Fibroblast of skin of left biceps (primary cell): ENCODE measurements around the gene C19orf33.

Experiments
- DNase-seq, 2 experiments: peaks; one replicate each; pipeline ENCODE4 v3.0.0-alpha.2; 2013; ENCODE audit warnings: low read depth in 2 of 2

C19orf33 gene

DNA sequence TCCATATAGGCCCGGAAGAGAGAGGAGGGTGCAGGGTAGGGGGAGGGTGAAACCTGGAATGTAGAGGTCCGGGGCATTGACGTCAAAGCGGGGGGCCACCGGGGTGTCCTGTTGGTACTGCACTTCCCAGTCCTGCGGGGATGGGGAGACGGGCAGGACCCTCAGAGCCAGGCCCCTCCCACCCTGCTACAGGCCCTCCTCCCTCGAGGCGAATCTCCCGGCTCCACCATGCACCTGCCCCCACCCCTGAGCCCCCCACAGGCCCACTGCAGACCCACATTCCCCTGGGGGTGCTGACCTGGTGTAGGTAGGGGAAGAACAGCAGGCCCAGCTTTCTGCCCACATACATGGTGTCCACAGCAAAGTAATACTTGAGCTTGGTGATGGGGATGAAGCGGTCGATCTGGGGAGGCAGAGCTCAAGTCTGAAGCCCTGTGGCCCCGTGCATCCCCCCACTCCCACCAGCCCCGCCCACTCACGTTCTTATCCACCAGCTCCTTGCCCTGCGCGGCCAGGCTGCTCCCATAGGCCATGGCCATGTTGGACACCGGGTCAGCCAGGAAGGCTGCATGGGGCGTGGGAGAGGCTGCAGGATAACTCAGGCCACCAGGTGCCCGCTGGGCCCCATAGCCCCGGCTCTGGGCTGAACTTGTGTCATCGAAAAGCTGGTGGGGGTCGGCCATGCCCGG is 5.0 kb downstream of the C19orf33 start:
- no peak for DNase-seq

DNA sequence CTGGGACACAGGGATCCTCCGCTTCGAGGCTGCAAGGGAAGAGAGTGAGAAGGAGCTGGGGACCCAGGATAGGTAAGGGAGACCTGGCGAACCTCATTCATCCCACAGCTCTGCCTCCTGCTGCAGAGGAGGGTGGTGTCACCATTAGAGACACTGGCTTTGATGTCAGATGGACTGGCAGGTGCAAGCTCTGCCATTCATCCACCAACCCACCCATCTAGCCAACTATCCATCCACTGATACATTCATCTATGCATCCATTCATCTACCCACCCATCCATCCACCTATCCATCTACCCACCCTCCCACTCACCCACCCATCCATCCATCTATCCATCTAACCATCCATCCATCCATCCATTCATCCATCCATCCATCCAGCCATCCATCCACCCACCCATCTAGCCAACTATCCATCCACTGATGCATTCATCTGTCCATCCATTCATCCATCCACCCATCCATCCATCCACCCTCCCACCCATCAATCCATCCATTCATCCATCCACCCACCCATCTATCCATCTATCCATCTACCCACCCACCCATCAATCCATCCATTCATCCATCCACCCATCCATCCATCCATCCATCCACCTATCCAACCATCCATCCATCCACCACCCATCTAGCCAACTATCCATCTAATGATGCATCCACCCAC is 5.7 kb downstream of the C19orf33 start:
- DNase-seq, result no peak

DNA sequence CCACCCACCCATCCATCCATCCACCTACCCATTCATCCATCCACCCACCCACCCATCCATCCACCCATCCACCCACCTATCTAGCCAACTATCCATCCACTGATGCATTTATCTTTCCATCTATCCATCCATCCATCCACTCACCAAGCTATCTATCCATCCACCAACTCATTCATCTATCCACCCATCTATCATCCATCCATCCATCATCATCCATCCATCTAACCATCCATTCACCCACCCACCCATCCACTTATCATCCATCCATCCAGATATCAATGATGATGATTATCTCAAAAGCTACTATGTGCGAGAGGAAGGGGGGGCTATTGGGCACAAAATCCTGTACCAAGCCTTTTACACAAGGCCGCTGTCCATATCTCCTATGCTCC is 6.2 kb downstream of the C19orf33 start:
- DNase-seq, result no peak

DNA sequence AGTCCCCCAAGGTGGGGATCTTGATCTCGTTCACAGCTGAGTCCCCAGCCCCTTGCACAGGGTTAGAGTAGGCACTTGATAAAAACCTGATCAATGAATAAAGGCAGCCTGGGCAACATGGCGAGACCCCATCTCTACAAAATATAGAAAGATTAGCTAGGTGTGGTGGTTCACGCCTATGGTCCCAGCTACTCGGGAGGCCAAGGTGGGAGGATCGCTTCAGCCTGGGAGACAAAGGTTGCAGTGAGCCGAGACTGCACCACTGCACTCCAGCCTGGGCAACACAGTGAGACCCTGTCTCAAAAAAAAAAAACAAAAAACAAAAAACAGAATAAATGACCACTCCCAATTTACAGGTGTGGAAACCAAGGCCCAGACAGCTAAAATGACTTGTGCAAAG is 6.9 kb downstream of the C19orf33 start:
- DNase-seq, result no peak

DNA sequence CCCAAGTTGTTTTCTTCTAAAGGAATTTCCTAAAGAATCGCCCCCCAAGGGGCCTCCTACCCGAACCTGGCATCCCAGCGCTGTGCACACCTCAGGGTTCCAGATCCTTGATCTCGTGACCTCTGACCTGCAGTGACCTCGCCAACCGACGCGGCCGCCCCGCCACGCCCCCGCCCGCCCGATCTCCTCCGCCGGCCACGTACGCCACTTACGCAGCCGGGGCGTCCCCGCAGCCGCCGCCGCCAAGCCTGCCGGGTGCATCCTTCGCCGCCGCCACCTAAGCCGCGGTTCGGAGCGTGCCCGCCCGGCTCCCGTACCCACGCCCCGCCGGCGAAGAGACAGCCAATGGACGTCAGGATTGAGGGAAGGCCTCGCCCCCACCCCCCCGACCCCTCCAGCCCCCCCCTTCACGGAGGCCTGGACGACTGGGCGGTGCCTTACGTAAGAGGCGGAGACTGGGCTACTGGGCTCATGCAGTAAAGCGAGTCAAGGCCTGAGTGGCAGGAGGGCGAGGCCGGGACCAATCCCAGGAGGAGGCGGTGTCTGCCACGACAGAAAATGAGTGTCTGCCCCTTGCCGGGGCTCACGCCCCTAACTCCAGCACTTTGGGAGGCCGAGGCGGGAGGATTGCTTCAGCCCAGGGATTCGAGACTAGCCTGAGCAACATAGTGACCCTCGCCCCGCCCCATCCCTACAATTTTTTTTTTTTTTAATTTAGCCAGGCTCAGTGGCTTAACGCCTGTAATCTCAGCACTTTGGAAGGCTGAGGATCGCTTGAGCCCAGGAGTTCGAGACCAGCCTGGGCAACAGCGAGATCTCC is 11.8 kb downstream of the C19orf33 start, which contains the start of gene YIF1B:
YIF1B (minus strand) TSS at position 291 of the 820 bp plus-strand sequence; CDS start at position 261, 30 bp downstream.
- peak; percentile 92 to 93 for DNase-seq

DNA sequence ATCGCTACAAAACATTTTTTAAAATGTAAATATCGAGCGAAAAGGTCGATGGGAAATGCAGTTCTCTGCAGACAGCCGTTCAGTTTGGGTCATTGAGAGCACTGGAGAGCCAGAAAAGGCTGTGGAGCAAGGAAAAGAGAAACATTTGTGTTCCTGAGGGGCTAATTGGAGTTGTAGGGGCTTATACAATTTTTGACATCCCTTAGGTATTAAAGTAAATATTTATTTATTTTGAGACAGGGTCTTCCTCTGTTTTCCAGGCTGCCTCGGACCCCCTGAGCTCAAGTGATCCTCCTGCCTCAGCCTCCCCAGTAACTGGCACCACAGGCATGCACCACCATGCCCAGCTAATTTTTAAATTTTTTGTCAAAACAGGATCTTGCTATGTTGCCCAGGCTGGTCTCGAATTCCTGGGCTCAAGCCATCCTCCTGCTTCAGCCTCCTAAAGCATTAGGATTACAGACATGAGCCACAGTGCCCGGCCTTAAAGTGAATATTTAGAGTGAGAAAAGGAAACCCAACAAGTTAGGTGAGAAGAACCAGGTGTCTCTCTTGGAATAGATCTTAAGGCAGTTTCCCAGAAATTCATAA is 12.5 kb downstream of the C19orf33 start:
- DNase-seq, result no peak

DNA sequence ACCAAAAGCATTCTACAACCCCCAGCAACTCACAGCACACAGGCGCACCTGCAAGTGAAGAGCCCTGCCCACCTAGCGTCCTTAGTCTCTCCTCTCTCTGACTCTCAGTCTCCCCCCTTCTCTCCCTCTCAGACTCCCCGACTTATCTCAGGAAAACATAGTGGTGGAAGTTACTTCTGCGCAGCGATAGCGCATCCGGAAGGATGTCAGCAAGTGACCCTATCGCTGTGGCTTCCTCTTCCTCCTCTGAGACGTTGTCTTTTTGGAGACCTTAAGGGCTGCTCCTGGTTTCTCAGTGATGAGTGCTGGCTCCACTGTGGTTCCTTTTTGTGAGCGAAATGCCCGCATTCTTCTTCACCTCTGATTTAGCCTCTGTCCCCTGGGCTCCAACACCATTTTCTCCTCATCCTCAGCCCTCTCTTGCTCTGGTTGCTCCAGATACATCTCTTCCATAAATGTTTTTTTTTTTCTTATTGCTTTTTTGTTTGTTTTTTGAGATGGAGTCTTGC is 13.1 kb downstream of the C19orf33 start:
- DNase-seq, result no peak

DNA sequence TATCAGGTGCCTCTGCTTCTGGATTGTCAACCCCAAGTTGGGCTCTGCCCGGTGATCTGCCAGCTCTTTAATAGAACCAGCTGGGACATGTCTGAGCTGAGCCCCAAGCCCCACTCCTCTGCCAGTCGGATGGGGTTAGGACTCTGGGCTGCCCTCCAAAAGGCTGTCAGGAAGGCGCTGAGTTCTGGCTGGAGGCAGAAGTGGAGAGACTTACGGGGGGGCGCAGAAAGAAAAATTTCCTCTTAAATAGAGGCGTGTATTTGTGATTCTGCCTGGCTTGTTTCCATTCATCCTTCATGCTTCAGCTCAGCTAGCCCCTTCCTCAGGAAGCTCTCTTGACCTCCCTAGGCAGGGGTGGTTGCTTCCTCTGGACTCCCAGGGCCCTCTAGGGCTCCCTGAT is 14.6 kb downstream of the C19orf33 start:
- no peak for DNase-seq

DNA sequence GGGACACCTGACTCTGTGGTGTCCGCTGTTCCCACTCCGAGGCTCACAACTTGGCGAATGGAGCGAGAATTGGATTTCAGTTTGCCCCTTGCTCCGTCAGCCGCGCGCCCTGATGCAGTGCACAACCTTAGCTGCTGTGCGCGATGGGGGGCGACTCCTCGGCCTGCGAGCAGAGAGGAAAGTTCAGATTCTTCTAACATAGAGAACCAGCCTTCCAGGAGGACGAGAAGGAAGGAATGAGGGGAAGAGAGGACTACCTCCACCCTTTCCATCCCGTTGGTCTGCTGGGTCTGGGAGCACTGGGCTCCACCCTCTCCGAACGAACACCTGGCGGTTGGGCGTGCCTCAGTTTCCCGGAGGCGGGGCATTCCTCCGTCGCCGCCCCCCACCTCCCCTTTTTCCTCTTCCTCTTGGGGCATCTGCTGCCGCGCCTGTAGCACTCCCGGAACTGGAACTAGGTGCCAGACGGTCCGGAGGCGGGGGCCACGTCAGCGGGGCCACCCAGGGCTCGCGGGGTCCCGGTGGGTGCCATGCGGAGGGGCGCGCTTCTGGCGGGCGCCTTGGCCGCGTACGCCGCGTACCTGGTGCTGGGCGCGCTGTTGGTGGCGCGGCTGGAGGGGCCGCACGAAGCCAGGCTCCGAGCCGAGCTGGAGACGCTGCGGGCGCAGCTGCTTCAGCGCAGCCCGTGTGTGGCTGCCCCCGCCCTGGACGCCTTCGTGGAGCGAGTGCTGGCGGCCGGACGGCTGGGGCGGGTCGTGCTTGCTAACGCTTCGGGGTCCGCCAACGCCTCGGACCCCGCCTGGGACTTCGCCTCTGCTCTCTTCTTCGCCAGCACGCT is 15.6 kb downstream of the C19orf33 start, which contains the start of gene KCNK6:
KCNK6 (plus strand) TSS at position 425 of the 838 bp plus-strand sequence; CDS start at position 531, 106 bp downstream.
- DNase-seq, result no peak

DNA sequence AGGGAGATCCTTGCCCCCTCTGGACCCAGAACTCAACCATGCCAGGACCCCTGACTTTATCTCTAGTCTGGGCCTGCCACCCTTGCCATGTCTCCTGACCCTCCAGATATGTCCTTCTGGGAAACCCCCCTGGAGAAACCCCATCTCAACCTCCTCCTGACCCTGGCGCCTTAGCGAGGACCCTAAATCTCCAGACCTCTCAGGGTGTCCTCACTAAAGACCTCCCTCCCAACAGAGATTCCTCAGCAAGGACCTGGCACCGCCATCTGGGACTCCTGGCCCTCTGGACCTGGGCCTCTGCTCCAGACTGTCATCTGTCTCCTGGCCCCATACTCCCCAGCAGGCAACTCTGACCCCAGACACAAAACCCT is 16.9 kb downstream of the C19orf33 start:
- no peak for DNase-seq

DNA sequence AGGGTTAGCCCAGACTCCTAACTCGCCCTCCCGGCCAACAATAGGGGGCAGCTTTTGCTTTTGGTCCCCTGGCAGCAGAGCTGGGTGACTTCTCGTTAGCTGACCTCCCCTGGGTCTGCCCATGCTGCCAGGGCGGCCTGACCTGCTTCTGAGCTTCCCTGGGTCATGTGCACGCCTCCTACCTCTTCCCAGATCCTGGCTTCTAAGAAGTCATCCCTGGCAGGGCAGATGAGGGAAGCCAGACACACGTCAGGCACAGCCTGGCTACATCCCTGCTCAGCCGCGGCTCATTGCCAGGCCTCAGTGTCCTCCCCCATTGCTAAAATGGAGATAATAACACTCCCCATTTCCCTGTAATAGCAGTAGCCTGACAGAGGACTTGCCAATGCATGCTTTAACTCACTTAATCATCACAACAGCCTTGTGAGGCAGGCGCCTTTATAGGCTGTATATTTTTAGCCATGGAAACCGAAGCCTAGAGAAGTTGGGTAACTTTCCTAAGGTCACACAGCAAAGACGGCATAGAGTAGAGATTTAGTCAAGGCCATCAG is 17.7 kb downstream of the C19orf33 start:
- DNase-seq, result no peak

DNA sequence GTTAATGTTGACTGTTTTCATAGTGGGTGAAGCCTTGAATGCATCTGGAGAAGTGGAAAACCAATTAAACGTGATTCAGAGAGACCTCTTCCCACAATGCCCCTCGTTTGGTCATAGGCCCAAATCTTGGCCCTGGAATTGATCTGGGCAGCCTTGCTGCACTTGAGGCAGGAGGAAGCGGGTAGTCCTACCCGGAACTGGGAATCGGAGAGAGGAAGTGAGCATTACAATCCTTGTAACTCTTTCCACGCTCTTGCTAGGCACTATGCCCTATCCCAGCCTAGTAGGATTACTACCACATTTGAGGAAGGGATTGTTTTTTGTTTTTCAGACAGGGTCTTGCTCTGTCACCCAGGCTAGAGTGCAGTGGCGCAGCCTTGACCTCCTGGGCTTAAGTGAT is 19.2 kb downstream of the C19orf33 start:
- no peak for DNase-seq

DNA sequence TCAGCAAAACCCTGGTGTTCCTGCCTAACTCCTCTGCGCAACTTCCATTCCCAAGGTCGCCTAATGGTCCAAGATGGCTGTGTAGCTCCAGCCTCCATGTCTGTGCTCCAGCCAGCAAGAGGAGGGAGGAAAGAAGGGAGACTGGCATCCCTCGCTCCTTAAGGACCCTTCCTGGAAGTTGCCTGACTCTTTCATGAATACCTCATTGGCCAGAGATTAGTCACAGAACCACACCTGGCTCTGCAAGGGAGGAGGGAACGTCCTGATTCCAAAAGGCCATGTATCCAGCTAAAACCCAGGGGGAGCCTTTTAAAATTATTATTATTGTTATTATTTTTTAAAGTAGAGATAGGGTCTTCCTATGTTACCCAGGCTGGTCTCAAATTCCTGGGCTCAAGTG is 20.4 kb downstream of the C19orf33 start:
- no peak for DNase-seq

DNA sequence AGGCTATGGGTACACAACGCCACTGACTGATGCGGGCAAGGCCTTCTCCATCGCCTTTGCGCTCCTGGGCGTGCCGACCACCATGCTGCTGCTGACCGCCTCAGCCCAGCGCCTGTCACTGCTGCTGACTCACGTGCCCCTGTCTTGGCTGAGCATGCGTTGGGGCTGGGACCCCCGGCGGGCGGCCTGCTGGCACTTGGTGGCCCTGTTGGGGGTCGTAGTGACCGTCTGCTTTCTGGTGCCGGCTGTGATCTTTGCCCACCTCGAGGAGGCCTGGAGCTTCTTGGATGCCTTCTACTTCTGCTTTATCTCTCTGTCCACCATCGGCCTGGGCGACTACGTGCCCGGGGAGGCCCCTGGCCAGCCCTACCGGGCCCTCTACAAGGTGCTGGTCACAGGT is 22.5 kb downstream of the C19orf33 start:
- no peak for DNase-seq

DNA sequence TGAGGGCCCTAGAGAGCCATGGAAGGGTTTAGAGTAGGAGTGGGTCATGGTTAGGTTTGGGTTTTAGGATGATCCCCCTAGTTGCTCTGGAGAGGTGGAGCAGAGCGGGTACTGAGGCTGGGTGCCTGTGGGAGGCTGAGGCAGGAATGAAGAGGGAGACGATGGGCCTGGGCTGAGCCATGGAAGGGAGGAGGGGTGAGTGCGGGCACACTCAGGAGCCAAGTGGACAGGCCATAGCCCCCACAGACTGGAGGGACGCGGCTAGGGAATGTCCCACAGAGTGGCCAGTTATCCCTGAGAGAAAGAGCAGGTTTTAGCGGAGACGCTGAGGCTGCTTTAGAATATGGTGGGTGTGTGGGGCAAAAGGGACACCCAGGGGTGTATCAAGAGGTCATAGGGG is 25.6 kb downstream of the C19orf33 start:
- DNase-seq, result no peak

DNA sequence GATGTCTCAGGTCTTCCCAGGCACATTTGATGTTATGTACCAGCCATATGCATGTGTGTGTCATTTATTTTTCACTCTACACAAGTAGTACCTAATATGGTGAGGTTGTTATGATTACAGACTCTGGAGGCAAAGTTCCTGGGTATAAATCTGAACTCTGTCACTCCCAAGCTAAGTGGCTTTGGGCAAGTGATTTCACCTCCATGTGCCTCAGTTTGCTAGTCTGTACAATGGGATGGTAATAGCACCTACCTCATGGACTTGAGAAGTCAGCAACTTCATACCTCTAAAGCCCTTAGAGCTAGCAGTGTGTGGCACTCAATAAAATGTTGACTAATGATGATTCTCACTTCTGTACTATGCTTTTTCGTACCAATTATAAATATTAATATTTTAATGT is 27.7 kb downstream of the C19orf33 start:
- no peak for DNase-seq

DNA sequence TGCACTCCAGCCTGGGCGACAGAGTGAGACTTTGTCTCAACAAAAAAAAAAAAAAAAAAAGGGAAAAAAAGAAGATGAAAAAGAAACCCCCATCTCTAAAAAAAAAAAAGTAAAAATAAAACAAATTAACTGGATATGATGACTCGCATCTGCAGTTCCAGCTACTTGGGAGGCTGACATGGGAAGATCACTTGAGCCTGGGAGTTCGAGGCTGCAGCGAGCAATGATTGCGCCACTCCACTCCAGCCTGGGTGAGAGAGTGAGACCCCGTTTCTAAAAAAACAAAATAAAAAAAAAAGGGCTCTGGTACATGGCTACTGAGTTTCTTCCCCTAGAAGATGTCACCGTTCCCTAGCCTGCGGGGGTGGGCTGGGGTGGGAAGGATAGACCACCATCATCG is 29.2 kb downstream of the C19orf33 start:
- DNase-seq, result no peak

DNA sequence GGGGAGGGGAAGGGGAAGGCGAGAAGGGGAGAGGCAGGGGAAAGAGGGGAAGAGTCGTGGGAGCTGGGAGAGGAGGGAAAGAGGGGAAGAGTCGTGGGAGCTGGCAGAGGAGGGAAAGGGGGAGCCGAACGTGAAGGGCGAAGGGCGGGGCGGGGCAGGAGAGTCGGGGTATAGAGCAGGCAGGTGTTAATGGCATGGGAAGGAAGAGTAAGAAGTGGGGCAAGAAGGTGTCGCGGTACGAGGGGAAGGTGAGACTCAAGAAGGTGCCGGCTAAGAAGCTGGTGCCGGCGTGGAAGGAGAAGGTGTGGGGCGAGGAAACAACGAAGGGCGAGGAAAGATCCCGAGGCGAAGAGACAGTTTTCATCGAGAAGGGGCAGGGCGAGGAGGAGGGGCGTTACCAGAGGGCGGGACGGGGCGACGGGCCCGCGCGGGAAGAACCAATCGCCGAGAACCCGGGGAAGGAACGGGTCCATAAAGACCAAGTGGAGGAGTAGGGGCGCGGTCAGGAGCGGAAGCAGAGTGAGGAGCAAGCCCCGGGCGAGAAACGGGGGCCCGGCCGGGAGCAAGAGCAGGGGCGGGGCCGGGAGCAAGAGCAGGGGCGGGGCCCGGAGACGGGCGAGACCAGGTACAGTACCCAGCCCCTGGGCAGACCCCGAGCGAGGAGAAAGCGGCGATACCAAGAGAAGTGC is 32.0 kb downstream of the C19orf33 start:
- peak; percentile 76 to 77 for DNase-seq

DNA sequence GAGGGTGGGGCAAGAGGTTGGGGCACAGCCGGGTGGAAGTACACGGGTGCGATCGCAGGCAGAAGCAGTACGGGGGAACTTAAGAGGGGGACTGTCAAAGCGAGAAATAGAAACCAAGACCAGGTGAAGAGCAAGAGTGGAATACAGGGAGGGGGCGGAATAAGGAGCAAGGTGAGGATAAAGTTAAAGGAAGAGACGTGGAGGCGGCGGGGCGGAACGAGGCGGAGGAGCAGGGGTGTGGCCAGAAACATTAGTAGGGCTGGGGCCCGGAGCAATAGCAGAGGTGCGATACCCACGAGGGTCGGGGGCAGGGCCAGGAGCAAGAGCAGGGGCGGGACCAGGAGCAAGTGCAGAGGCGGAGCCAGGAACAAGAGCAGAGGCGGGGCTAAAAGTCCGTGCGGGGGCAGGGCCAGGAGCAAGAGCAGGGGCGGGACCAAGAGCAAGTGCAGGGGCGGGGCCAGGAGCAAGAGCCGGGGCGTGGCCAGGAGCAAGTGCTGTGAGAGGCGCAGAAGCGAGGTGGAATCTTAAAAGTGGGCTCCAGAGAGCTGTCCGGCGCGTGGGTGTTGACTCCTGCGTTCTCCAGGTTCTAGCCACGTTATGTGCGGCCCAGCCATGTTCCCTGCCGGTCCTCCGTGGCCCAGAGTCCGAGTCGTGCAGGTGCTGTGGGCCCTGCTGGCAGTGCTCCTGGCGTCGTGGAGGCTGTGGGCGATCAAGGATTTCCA is 32.7 kb downstream of the C19orf33 start:
- peak; percentile 34 to 40 for DNase-seq

DNA sequence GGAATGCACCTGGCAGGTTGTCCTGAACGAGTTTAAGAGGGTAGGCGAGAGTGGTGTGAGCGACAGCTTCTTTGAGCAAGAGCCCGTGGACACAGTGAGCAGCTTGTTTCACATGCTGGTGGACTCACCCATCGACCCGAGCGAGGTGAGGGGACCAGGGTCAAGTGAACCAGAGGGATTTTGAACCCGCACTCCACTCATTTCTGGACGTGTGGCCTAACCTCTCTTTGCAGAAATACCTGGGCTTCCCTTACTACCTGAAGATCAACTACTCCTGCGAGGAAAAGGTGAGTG is 33.3 kb downstream of the C19orf33 start:
- DNase-seq, result no peak
